HEK293T (cell line): ENCODE measurements around the gene CCDC57.
"Not testable (repeated sequence)": the region's sequence is repeated elsewhere in the genome, so short reads cannot be mapped to it uniquely, and the experiment has no call there.

Source experiments
- CTCF ChIA-PET: fragments of 350-600 bp; formaldehyde crosslinking; extraction: SDS; loops from one replicate; lab custom pipeline; 2021; ENCODE audit warnings: antibody characterized with exemption, inconsistent platforms; lab: Yijun Ruan, JAX
- POLR2A ChIA-PET: fragments of 350-600 bp; formaldehyde crosslinking; extraction: SDS; loops from one replicate; lab custom pipeline; 2020; ENCODE audit warnings: antibody characterized with exemption, inconsistent platforms; lab: Yijun Ruan, JAX
- DNase-seq: peaks from one replicate; pipeline ENCODE4 v3.0.0; 2012; ENCODE audit warnings: mixed read lengths; ENCODE audit errors: extremely low spot score
- ARNT ChIP-seq: fragments of 450-650 bp; IDR thresholded peaks from 2 replicates; pipeline ENCODE4 v1.6.1; 2017; ENCODE audit warnings: mild to moderate bottlenecking
- BHLHE40 ChIP-seq: fragments of 450-650 bp; IDR thresholded peaks from 2 replicates; pipeline ENCODE4 v1.6.1; 2016; ENCODE audit warnings: mild to moderate bottlenecking, moderate library complexity, borderline replicate concordance
- CTBP1 ChIP-seq: fragments of 450-650 bp; IDR thresholded peaks from 2 replicates; pipeline ENCODE4 v1.6.1; 2016; ENCODE audit warnings: borderline replicate concordance
- ELF4 ChIP-seq: fragments of 450-650 bp; IDR thresholded peaks from 2 replicates; pipeline ENCODE4 v1.6.1; 2017; ENCODE audit warnings: antibody characterized with exemption
- FOXA1 ChIP-seq: fragments of 450-650 bp; IDR thresholded peaks from 2 replicates; pipeline ENCODE4 v1.6.1; 2016; ENCODE audit warnings: mild to moderate bottlenecking
- FOXK2 ChIP-seq: fragments of 450-650 bp; IDR thresholded peaks from 2 replicates; pipeline ENCODE4 v1.6.1; 2016; ENCODE audit warnings: mild to moderate bottlenecking
- FOXM1 ChIP-seq: fragments of 450-650 bp; IDR thresholded peaks from 2 replicates; pipeline ENCODE4 v1.6.1; 2017; ENCODE audit warnings: mild to moderate bottlenecking, borderline replicate concordance
- HDGF ChIP-seq: fragments of 450-650 bp; IDR thresholded peaks from 2 replicates; pipeline ENCODE4 v1.6.1; 2017; ENCODE audit warnings: antibody characterized with exemption, borderline replicate concordance
- L3MBTL2 ChIP-seq: fragments of 450-650 bp; conservative IDR thresholded peaks from 2 replicates; pipeline ENCODE4 v1.6.1; 2016; ENCODE audit warnings: mild to moderate bottlenecking
- LEF1 ChIP-seq: fragments of 450-650 bp; IDR thresholded peaks from 2 replicates; pipeline ENCODE4 v1.6.1; 2017; ENCODE audit warnings: mild to moderate bottlenecking, borderline replicate concordance
- NFRKB ChIP-seq: fragments of 450-650 bp; IDR thresholded peaks from 2 replicates; pipeline ENCODE4 v1.6.1; 2016; ENCODE audit warnings: mild to moderate bottlenecking, moderate library complexity
- PKNOX1 ChIP-seq: fragments of 450-650 bp; IDR thresholded peaks from 2 replicates; pipeline ENCODE4 v1.6.1; 2016
- SP1 ChIP-seq: fragments of 450-650 bp; IDR thresholded peaks from 2 replicates; pipeline ENCODE4 v1.6.1; 2017
- SUZ12 ChIP-seq: fragments of 450-650 bp; IDR thresholded peaks from 2 replicates; pipeline ENCODE4 v1.6.1; 2016; ENCODE audit warnings: mild to moderate bottlenecking
- TARDBP ChIP-seq: fragments of 450-650 bp; IDR thresholded peaks from 2 replicates; pipeline ENCODE4 v1.6.1; 2016
- ZNF384 ChIP-seq: fragments of 450-650 bp; IDR thresholded peaks from 2 replicates; pipeline ENCODE4 v1.6.1; 2016

CCDC57 gene

GRCh38 chr17:82177276-82177675, 35.4 kb downstream of the CCDC57 start:
- no peak for TF ChIP-seq ELF4
- TF ChIP-seq ZNF384, result no peak
- no peak for TF ChIP-seq HDGF
- no peak for TF ChIP-seq FOXA1
- no peak for TF ChIP-seq NFRKB
- TF ChIP-seq TARDBP, result no peak
- no peak for TF ChIP-seq FOXM1
- TF ChIP-seq ARNT, result no peak
- no peak for TF ChIP-seq SUZ12
- no peak for TF ChIP-seq L3MBTL2
- TF ChIP-seq FOXK2, result no peak
- TF ChIP-seq SP1, result no peak
- TF ChIP-seq CTBP1, result no peak
- TF ChIP-seq BHLHE40, result no peak
- no peak for TF ChIP-seq LEF1
- no peak for TF ChIP-seq PKNOX1
- no peak for DNase-seq
- POLR2A ChIA-PET, result no interaction called here
- CTCF ChIA-PET, result no interaction called here

GRCh38 chr17:82175951-82176350, 36.7 kb downstream of the CCDC57 start:
- ChIA-PET CTCF (no interaction called here), POLR2A (no interaction called here)
- DNase-seq, result no peak
- no peak for TF ChIP-seq NFRKB
- TF ChIP-seq SP1, result no peak
- TF ChIP-seq ZNF384, result no peak
- TF ChIP-seq ARNT, result no peak

GRCh38 chr17:82175201-82175600, 37.4 kb downstream of the CCDC57 start:
- TF ChIP-seq CTBP1 (no peak), ZNF384 (no peak), NFRKB (no peak), FOXM1 (no peak), TARDBP (no peak), SP1 (no peak), ARNT (no peak), FOXK2 (no peak), ELF4 (no peak), BHLHE40 (no peak), PKNOX1 (no peak), L3MBTL2 (no peak), SUZ12 (no peak), FOXA1 (no peak)
- DNase-seq, result no peak
- POLR2A ChIA-PET, result no interaction called here
- CTCF ChIA-PET, result no interaction called here

GRCh38 chr17:82174042-82174857, 38.4 kb downstream of the CCDC57 start:
- POLR2A ChIA-PET, DNase-seq, CTCF ChIA-PET: not testable (repeated sequence)

GRCh38 chr17:82173351-82174041, 39.1 kb downstream of the CCDC57 start:
- ChIA-PET CTCF (no interaction called here), POLR2A (no interaction called here)
- TF ChIP-seq FOXK2 (no peak), CTBP1 (no peak), PKNOX1 (no peak), ELF4 (no peak), SUZ12 (no peak), ARNT (no peak), HDGF (no peak), FOXM1 (no peak), LEF1 (no peak), FOXA1 (no peak), ZNF384 (no peak), TARDBP (no peak), L3MBTL2 (no peak), BHLHE40 (no peak), NFRKB (no peak), SP1 (no peak)
- DNase-seq, result no peak

GRCh38 chr17:82172486-82173160, 40.0 kb downstream of the CCDC57 start:
- no peak for DNase-seq
- POLR2A ChIA-PET, result no interaction called here
- TF ChIP-seq FOXK2 (no peak), BHLHE40 (no peak), PKNOX1 (no peak), HDGF (no peak), CTBP1 (no peak), L3MBTL2 (no peak), LEF1 (no peak), SUZ12 (no peak), FOXM1 (no peak)
- CTCF ChIA-PET, result no interaction called here
